PC-3 (cell line): ENCODE measurements around the gene ACD. TPM values are rescaled to one million over a fixed set of nuclear protein-coding genes. Genes with fewer than 3 reads are reported as not detected.

ENCODE experiments used
- ATAC-seq: fragments of 200-7000 bp; cut with Tn5 transposase; 2 replicates; pipeline ENCODE4 v1.9.1; 2020; ENCODE audit warnings: mild to moderate bottlenecking, moderate library complexity
- BruUV-seq: library from RNA; stranded (reverse); fragments of 400-500 nt; replicated peaks from 2 replicates; lab custom pipeline; 2021; lab: Mats Ljungman, UMichigan
- CTCF ChIA-PET: fragments of 300-600 bp; sonication (Branson Sonifier 250); formaldehyde crosslinking; loops from one replicate; lab custom pipeline; 2022; ENCODE audit warnings: antibody characterized with exemption; lab: Charles Lee
- POLR2A ChIA-PET: fragments of 300-600 bp; sonication (Branson Sonifier 250); formaldehyde crosslinking; loops from one replicate; lab custom pipeline; 2022; ENCODE audit warnings: antibody characterized with exemption; ENCODE audit not compliant: unreplicated experiment; lab: Charles Lee
- DNase-seq: peaks from one replicate; pipeline ENCODE4 v3.0.0-alpha.2; 2015
- H2AFZ ChIP-seq: fragments of 300-600 bp; sonication (generic); 2 replicates; pipeline ENCODE4 v1.6.0; 2016; ENCODE audit warnings: antibody characterized with exemption, low read length
- H3F3A ChIP-seq: fragments of 300-600 bp; sonication (generic); one replicate; pipeline ENCODE4 v1.6.0; 2017; ENCODE audit warnings: antibody characterized with exemption, low read length, control low read depth, mild to moderate bottlenecking; ENCODE audit not compliant: unreplicated experiment
- H3K27ac ChIP-seq: fragments of 300-600 bp; sonication (generic); 2 replicates; pipeline ENCODE4 v1.5.1; 2016; ENCODE audit warnings: mild to moderate bottlenecking, low read length
- H3K27me3 ChIP-seq: fragments of 300-600 bp; sonication (generic); 2 replicates; pipeline ENCODE4 v1.6.1; 2016; ENCODE audit warnings: low read length, mixed read lengths
- H3K36me3 ChIP-seq: fragments of 300-600 bp; sonication (generic); 2 replicates; pipeline ENCODE4 v1.6.1; 2016; ENCODE audit warnings: low read depth, mixed run types, low read length, mixed read lengths
- H3K4me1 ChIP-seq: fragments of 300-600 bp; sonication (generic); 2 replicates; pipeline ENCODE4 v1.5.1; 2016; ENCODE audit warnings: low read length; ENCODE audit not compliant: insufficient read depth
- H3K4me2 ChIP-seq: fragments of 300-600 bp; sonication (generic); 2 replicates; pipeline ENCODE4 v1.6.0; 2016; ENCODE audit warnings: low read length
- H3K4me3 ChIP-seq: fragments of 300-600 bp; sonication (generic); 2 replicates; pipeline ENCODE4 v1.5.1; 2016; ENCODE audit warnings: mild to moderate bottlenecking, low read length, mixed read lengths
- H3K79me2 ChIP-seq: fragments of 300-600 bp; sonication (generic); 2 replicates; pipeline ENCODE4 v1.6.1; 2017; ENCODE audit warnings: low read length, mixed read lengths
- H3K9ac ChIP-seq: fragments of 300-600 bp; sonication (generic); 2 replicates; pipeline ENCODE4 v1.6.0; 2016; ENCODE audit warnings: mild to moderate bottlenecking, low read length
- H3K9me2 ChIP-seq: fragments of 300-600 bp; sonication (generic); replicated peaks from 2 replicates; pipeline ENCODE4 v1.6.1; 2016; ENCODE audit warnings: mixed run types, low read length, mixed read lengths
- H3K9me3 ChIP-seq: fragments of 300-600 bp; sonication (generic); 2 replicates; pipeline ENCODE4 v1.6.1; 2016; ENCODE audit warnings: low read length, mixed read lengths
- H4K20me1 ChIP-seq: fragments of 300-600 bp; sonication (generic); 2 replicates; pipeline ENCODE4 v1.6.1; 2016; ENCODE audit warnings: low read length, mixed read lengths
- EZH2 ChIP-seq: fragments of 300-600 bp; sonication (generic); IDR thresholded peaks from one replicate; pipeline ENCODE4 v1.6.1; 2017; ENCODE audit warnings: antibody characterized with exemption, mild to moderate bottlenecking, low read length; ENCODE audit not compliant: unreplicated experiment
- EZH2phosphoT487 ChIP-seq: fragments of 300-600 bp; sonication (generic); IDR thresholded peaks from 2 replicates; pipeline ENCODE4 v1.6.1; 2018; ENCODE audit warnings: mild to moderate bottlenecking, antibody characterized with exemption, low read length, borderline replicate concordance
- intact Hi-C: fragments of 100-400 bp; cut with micrococcal nuclease; formaldehyde crosslinking; loops from 2 replicates; pipeline ENCODE4 v1.9.0; 2023
- total RNA-seq: library from RNA; depleted of rRNA; stranded (reverse); fragments of >200 nt; gene quantifications from 2 replicates; pipeline ENCODE4 v1.2.3, GENCODE V29; 2014
- TF ChIP-seq, protein P1 (sequence below): fragments of 300-600 bp; sonication (generic); conservative IDR thresholded peaks from 2 replicates; pipeline ENCODE4 v1.5.1; 2017; ENCODE audit warnings: antibody characterized with exemption, low read depth, mild to moderate bottlenecking, low read length

ACD gene
- total RNA-seq, 1 experiment from 2014 or later: 26.3 TPM

DNA sequence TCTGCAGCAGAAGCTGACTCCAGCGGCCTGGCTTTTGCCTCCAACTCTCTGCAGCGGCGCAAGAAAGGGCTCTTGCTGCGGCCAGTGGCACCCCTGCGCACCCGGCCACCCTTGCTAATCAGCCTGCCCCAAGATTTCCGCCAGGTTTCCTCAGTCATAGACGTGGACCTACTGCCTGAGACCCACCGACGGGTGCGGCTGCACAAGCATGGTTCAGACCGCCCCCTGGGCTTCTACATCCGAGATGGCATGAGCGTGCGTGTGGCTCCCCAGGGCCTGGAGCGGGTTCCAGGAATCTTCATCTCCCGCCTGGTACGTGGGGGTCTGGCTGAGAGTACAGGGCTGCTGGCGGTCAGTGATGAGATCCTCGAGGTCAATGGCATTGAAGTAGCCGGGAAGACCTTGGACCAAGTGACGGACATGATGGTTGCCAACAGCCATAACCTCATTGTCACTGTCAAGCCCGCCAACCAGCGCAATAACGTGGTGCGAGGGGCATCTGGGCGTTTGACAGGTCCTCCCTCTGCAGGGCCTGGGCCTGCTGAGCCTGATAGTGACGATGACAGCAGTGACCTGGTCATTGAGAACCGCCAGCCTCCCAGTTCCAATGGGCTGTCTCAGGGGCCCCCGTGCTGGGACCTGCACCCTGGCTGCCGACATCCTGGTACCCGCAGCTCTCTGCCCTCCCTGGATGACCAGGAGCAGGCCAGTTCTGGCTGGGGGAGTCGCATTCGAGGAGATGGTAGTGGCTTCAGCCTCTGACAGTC, 2.0 kb upstream of the ACD start:
- Histone ChIP-seq H3K9me2 (no peaks in the 10 kb centered on the region), H3K4me2 (peak overlapping the region; percentile 100), H2AFZ (no peak overlapping the region), H3K36me3 (no peaks in the 10 kb centered on the region), H3K9ac (no peak overlapping the region), H3K4me3 (no peak overlapping the region; the same call in 1 of the 2 replicates), H3K27ac (no peak overlapping the region), H3K79me2 (peaks cover 11% of the 10 kb centered on the region), H4K20me1 (no peaks in the 10 kb centered on the region), H3K27me3 (no peaks in the 10 kb centered on the region), H3K9me3 (no peaks in the 10 kb centered on the region), H3F3A (peaks cover 3% of the 10 kb centered on the region), H3K4me1 (peaks cover 6% of the 10 kb centered on the region; the same call in 1 of the 2 replicates)
- intact Hi-C loops: loop anchor here (2.0 kb wide), 1 partner anchor 99 kb away; the partner anchor contains the start of gene CTCF
- ChIA-PET CTCF (no interaction called here), POLR2A (no interaction called here)
- DNase-seq (no peak), ATAC-seq (no peak)
- TF ChIP-seq, protein P1, sequence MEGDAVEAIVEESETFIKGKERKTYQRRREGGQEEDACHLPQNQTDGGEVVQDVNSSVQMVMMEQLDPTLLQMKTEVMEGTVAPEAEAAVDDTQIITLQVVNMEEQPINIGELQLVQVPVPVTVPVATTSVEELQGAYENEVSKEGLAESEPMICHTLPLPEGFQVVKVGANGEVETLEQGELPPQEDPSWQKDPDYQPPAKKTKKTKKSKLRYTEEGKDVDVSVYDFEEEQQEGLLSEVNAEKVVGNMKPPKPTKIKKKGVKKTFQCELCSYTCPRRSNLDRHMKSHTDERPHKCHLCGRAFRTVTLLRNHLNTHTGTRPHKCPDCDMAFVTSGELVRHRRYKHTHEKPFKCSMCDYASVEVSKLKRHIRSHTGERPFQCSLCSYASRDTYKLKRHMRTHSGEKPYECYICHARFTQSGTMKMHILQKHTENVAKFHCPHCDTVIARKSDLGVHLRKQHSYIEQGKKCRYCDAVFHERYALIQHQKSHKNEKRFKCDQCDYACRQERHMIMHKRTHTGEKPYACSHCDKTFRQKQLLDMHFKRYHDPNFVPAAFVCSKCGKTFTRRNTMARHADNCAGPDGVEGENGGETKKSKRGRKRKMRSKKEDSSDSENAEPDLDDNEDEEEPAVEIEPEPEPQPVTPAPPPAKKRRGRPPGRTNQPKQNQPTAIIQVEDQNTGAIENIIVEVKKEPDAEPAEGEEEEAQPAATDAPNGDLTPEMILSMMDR: no peak
- no peak for TF ChIP-seq EZH2phosphoT487
- no peak for TF ChIP-seq EZH2
- no TSS peak for BruUV-seq

DNA sequence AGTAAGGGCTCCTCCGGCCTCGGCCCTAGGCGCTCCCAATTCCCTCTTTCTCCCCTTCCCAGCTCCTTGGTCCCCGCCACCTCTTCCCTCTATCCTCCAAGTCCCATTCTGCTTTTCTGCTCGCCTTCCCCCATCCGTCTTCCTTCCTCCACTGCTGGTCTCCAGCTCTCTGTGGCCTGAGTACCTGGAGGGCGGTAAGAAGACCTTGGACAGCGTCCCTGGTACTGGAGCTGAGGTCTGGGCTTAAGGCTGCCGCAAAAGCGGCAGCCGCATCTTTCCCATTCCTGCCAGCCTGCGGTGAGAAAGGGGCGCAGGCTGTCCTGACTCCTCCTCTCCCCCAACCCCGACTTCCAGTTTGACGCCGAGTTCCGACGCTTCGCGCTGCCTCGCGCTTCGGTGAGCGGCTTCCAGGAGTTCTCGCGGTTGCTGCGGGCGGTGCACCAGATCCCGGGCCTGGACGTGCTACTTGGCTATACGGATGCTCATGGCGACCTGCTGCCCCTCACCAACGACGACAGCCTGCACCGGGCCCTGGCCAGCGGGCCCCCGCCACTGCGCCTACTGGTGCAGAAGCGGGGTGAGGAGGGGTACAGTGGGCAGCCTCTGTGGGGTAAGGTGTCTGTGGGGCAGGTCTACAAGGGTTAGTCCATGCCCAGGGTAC, 1.2 kb upstream of the ACD start:
- POLR2A ChIA-PET: no interaction called here
- Histone ChIP-seq H3K4me2 (peak overlapping the region; percentile 100), H2AFZ (peak overlapping the region; percentile 76), H3F3A (peaks cover 3% of the 10 kb centered on the region), H3K4me3 (peak overlapping the region; percentile 91), H3K27me3 (no peaks in the 10 kb centered on the region), H3K27ac (no peak overlapping the region), H3K36me3 (no peaks in the 10 kb centered on the region), H4K20me1 (no peaks in the 10 kb centered on the region), H3K9me2 (no peaks in the 10 kb centered on the region), H3K9me3 (no peaks in the 10 kb centered on the region), H3K4me1 (peaks cover 6% of the 10 kb centered on the region; the same call in 1 of the 2 replicates), H3K9ac (peak overlapping the region; percentile 34; the same call in 1 of the 2 replicates), H3K79me2 (peaks cover 11% of the 10 kb centered on the region)
- no TSS peak for BruUV-seq
- intact Hi-C loops: loop anchor here (2.0 kb wide), 1 partner anchor 98 kb away; the partner anchor contains the start of gene CTCF
- ATAC-seq (peak; percentile 19), DNase-seq (peak; percentile 45)
- TF ChIP-seq, protein P1: no peak
- TF ChIP-seq EZH2: no peak
- TF ChIP-seq EZH2phosphoT487: no peak
- CTCF ChIA-PET: interaction anchor here (1.5 kb wide), 1 partner anchor 99 kb away, joined by 4 read pairs; the partner anchor contains the start of gene CTCF
